Heart right ventricle (tissue), 16 donors: ENCODE measurements around the gene CLDN7. TPM values are rescaled to one million over a fixed set of nuclear protein-coding genes. Genes with fewer than 3 reads are reported as not detected.

Experiments used
- ATAC-seq, 8 donors: fragments of 200-7000 bp; cut with Tn5 transposase; one replicate each; pipeline ENCODE4 v1.9.1; 2020; ENCODE audit warnings: mild to moderate bottlenecking in 8 of 8, moderate library complexity in 8 of 8, moderate number of reproducible peaks in 1 of 8
- DNase-seq, 2 donors: peaks; one replicate each; pipeline ENCODE4 v3.0.0-alpha.2; 2020
- H3K27ac ChIP-seq, 10 donors: fragments of 200-600 bp; sonication (generic) in 2 of 10; one replicate each; pipeline versions ENCODE4 v1.5.0 to v1.8.0; 2020 to 2022; ENCODE audit warnings: mild to moderate bottlenecking in 3 of 10
- H3K27me3 ChIP-seq, 7 donors: fragments of 200-600 bp; one replicate each; pipeline ENCODE4 v1.8.0; 2021 to 2022; ENCODE audit warnings: mild to moderate bottlenecking in 2 of 7
- H3K36me3 ChIP-seq, 9 donors: fragments of 200-600 bp; sonication (generic) in 1 of 9; one replicate each; pipeline versions ENCODE4 v1.5.0 to v1.8.0; 2020 to 2022; ENCODE audit warnings: mild to moderate bottlenecking in 2 of 9
- H3K4me1 ChIP-seq, 9 donors: fragments of 200-600 bp; sonication (generic) in 1 of 9; one replicate each; pipeline versions ENCODE4 v1.5.0 to v1.8.0; 2020 to 2022; ENCODE audit warnings: mild to moderate bottlenecking in 4 of 9
- H3K4me3 ChIP-seq, 10 donors: fragments of 200-600 bp; sonication (generic) in 2 of 10; one replicate each; pipeline versions ENCODE4 v1.5.0 to v1.8.0; 2020 to 2022; ENCODE audit warnings: mild to moderate bottlenecking in 7 of 10, moderate library complexity in 2 of 10
- H3K9me3 ChIP-seq, 11 donors: fragments of 200-600 bp in 10 of 11; sonication (generic) in 2 of 11; one replicate each; pipeline versions ENCODE4 v1.5.0 to v1.8.0; 2013 to 2022; ENCODE audit warnings: mild to moderate bottlenecking in 2 of 11, control low read depth in 1 of 11, moderate library complexity in 1 of 11
- CTCF ChIP-seq, 9 donors: fragments of 200-600 bp; sonication (generic) in 2 of 9; IDR thresholded peaks; one replicate each; pipeline versions ENCODE4 v1.5.0 to v1.8.0; 2021 to 2022; ENCODE audit warnings: antibody characterized with exemption in 9 of 9, mild to moderate bottlenecking in 5 of 9, moderate library complexity in 1 of 9
- WGBS, 2 donors: extraction: QIAGEN DNeasy Blood & Tissue Kit; methylation state at CpG; one replicate each; pipeline ENCODE4 v1.1.7; 2013; ENCODE audit warnings: inconsistent platforms in 1 of 2; 5-methylcytosine and 5-hydroxymethylcytosine counted together
- intact Hi-C, 10 donors: fragments of 100-400 bp; cut with DNase I; formaldehyde crosslinking; loops; one replicate each; pipeline versions ENCODE4 v1.11.1 to v1.14.2; 2022
- polyA plus RNA-seq, 2 donors: library from polyadenylated mRNA; stranded (reverse); fragments of 200-250 nt; gene quantifications; one replicate each; pipeline ENCODE4 v1.2.3, GENCODE V29; 2013
- total RNA-seq, 10 donors: library from RNA; stranded (reverse); fragmentation: NEBNext Ultra II Directional in 3 of 10; extraction: Animal tissue kit (Norgen Biotek cat#: 25700) in 3 of 10; gene quantifications; one replicate each; pipeline versions ENCODE4 v1.2.1 to v1.2.4, GENCODE V29; 2021 to 2023
- donor health status: Arrhythmogenic right ventricular cardiomyopathy.
- donor health status: ischemic (EF 13 %, LVEDD 7.1; RV severe dilation, severe dysfunction).
- donor health status: healthy with polysubstance abuse.
- donor health status: DM: no; HTN: yes; CAD: no.
- donor health status: DM: no; HTN: no; CAD: no.
- donor health status: ischemic (EF 25% LVEDD 6.9; RV normal size, moderate dysfunction).
- donor health status: ischemic (EF 25% LVEDD 5.7; RV mildly dilated, moderate dysfunction).
- donor health status: healthy.
- donor health status: DM: yes; HTN: yes; CAD: no.
- donor health status: Ischemic cardiomyopathy.
- donor health status: ischemic (EF 35%, LVEDD 5.7; RV mildly dilated, moderate dysfunction).
- donor health status: nonischemic (EF 11% LVEDD 7.7; RV severe dilation, severe dysfunction).
- donor health status: DM: yes; HTN: yes; CAD: no.
- donor health status: PGD.
- donor health status: ischemic (EF 29% LVEDD 5.4; RV normal size, mild dysfunction).
- donor health status: nonischemic (EF 23%, LVEDD 6.1; RV moderate dilation, normal function).

Gene CLDN7
- total and polyA plus RNA-seq, 12 donors = 0.39 to 2.5 (median 0.90) TPM

- H3K9me3 ChIP-seq = no peaks in the 10 kb centered on the region
- 80% methylated on average over 12 of the region's 12 CpGs for WGBS, 2 donors
- no peak for TF ChIP-seq CTCF (IDR thresholded peaks at IDR 0.05)
- H3K27me3 ChIP-seq = peaks cover 0 to 68% (median 8%) of the 10 kb centered on the region in 7 donors
- no peak for ATAC-seq
- peaks cover 0 to 45% (median 7%) of the 10 kb centered on the region in 9 donors for H3K36me3 ChIP-seq
- DNase-seq = no peak
- peak overlapping the region in 1 of 10 donors; percentile 23 for H3K27ac ChIP-seq
- peaks cover 0 to 68% (median 26%) of the 10 kb centered on the region in 9 donors for H3K4me1 ChIP-seq
- intact Hi-C loops = no loop called here
- H3K4me3 ChIP-seq = no peak overlapping the region
These were observed 23.4 kb upstream of the CLDN7 start for GRCh38 chr17:7285679-7286078.

GRCh38 chr17:7284911-7285310 lies 22.6 kb upstream of the CLDN7 start:
- no peak for TF ChIP-seq CTCF (IDR thresholded peaks at IDR 0.05)
- ATAC-seq (no peak), DNase-seq (no peak)
- Histone ChIP-seq H3K9me3 (no peaks in the 10 kb centered on the region), H3K27ac (peak overlapping the region in 3 of 10 donors; percentile 5 to 92 (median 91)), H3K4me3 (no peak overlapping the region), H3K4me1 (peaks cover 0 to 66% (median 28%) of the 10 kb centered on the region in 9 donors), H3K36me3 (peaks cover 0 to 45% (median 7%) of the 10 kb centered on the region in 9 donors), H3K27me3 (peaks cover 0 to 60% (median 4%) of the 10 kb centered on the region in 7 donors)
- intact Hi-C loops = loop anchor here in 3 of 10 donors (5.0 kb wide), 1 partner anchor 62 kb away; no protein-coding TSS in a partner anchor
- WGBS, 2 donors = 91 to 93% methylated on average over 16 of the region's 16 CpGs

GRCh38 chr17:7283471-7284216 lies 21.4 kb upstream of the CLDN7 start:
- no peak for ATAC-seq
- Histone ChIP-seq H3K4me3 (peak overlapping the region; percentile 22 to 66 (median 60)), H3K36me3 (peaks cover 0 to 45% (median 7%) of the 10 kb centered on the region in 9 donors), H3K27me3 (peaks cover 0 to 57% (median 4%) of the 10 kb centered on the region in 7 donors), H3K4me1 (peaks cover 0 to 61% (median 28%) of the 10 kb centered on the region in 9 donors), H3K9me3 (no peaks in the 10 kb centered on the region), H3K27ac (peak overlapping the region in 9 of 10 donors; percentile 87 to 98 (median 92))
- TF ChIP-seq CTCF (IDR thresholded peaks at IDR 0.05) = no peak
- intact Hi-C loops = loop anchor here in 3 of 10 donors (5.0 kb wide), 1 partner anchor 64 kb away; no protein-coding TSS in a partner anchor
- DNase-seq = no peak
- WGBS, 2 donors = 71 to 74% methylated on average over 18 of the region's 18 CpGs

DNA sequence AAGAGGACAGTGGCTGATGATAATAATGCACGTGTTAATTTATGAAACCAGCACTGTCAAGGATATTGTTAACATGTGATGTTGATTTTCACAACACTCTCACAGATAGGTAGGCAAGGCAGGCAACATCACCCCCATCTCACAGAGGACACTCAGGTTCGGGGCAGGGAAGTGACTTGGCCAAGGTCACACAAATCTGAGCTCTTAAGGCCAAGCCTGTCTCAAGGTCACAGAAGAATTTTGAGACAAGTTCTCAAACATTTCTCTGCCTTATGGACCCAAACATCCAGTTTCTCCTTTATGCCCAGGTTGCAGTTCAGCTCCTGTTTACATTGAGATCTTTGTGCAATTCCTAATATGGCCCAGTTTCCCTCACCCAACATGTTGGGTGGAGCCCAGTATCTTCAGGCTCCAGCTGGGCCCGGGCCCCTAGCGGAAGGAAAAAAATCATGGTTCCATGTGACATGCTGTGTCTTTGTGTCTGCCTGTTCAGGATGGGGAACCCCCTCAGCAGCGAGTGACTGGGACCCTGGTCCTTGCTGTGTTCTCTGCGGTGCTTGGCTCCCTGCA lies 20.6 kb upstream of the CLDN7 start:
- H3K4me1 ChIP-seq = peaks cover 0 to 61% (median 28%) of the 10 kb centered on the region in 9 donors
- H3K4me3 ChIP-seq = peak overlapping the region; percentile 22 to 66 (median 60)
- no peak for TF ChIP-seq CTCF (IDR thresholded peaks at IDR 0.05)
- intact Hi-C loops = loop anchor here in 3 of 10 donors (5.0 kb wide), 1 partner anchor 64 kb away; no protein-coding TSS in a partner anchor
- ATAC-seq (no peak), DNase-seq (no peak)
- no peaks in the 10 kb centered on the region for H3K9me3 ChIP-seq
- 33 to 38% methylated on average over 6 of the region's 6 CpGs for WGBS, 2 donors
- H3K36me3 ChIP-seq = peaks cover 0 to 44% (median 7%) of the 10 kb centered on the region in 9 donors
- peaks cover 0 to 55% (median 2%) of the 10 kb centered on the region in 7 donors for H3K27me3 ChIP-seq
- H3K27ac ChIP-seq = peak overlapping the region; percentile 84 to 98 (median 92)
